Measurements from ENCODE around the gene HES5. TPM values are rescaled to one million over a fixed set of nuclear protein-coding genes. Genes with fewer than 3 reads are reported as not detected.

Gene HES5
- total and polyA plus RNA-seq, 2 donors (not counting 3 experiments of a cell fraction or from before 2014, with no cell fraction given) = 0.07 TPM; not detected in 1

DNA sequence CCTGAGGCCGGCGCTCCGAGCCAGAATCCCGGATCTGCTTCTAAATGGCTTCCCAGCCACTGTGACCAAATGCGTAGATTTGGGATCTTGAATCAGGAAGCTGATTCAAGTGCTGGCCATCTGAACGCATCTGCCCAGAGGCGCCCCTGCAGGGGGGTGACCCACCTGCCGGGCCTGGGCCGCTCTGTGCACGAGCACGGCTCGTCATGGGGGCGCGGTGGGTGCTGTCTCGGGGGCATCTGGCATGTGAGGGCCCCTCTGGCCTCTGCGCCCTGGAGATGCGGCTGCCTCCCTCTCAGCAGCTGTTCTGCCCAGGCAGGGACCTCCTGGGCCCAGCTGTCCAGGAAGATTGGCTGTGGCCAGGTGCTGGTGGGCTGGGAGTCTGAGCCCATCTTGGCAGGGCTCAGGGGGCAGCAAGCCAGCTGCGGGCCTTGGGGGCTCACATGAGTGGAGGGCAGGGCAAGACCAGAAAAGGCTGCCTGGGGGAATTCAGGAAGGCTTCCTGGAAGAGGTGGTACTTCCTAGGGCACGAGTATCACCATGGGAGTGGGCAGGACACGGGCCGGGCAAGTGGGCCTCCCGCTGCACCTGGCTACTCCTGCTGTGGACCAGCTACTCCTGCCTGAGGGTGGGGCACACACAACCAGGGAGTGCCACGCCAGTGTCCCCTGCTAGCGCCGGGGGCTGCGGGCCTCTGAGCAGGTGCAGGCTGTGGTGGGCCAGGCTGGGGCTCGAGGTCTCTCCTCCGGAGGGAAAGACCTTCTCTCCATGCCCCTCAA lies 28.8 kb downstream of the HES5 start:
- FAIRE-seq = no peak
- Histone ChIP-seq H3K9me1 (replicated peaks; ENCODE audit: control insufficient read depth, extremely low read depth, insufficient read depth, low read length) (no peaks in the 10 kb centered on the region), H3K4me2 (ENCODE audit: insufficient read depth, low read length) (no peak overlapping the region), H3K4me3 (replicated peaks in 1 of 3; ENCODE audit: insufficient read depth in 1 of 3, low read depth in 1 of 3, low read length in 3 of 3) (no peak overlapping the region), H2AFZ (ENCODE audit: low read depth, low read length) (no peak overlapping the region), H3K9me3 (replicated peaks; ENCODE audit: control insufficient read depth, insufficient read depth, low read length) (no peaks in the 10 kb centered on the region), H4K20me1 (replicated peaks; ENCODE audit: control insufficient read depth, extremely low read depth, insufficient read depth, low read length) (no peaks in the 10 kb centered on the region), H3K9ac (replicated peaks; ENCODE audit: extremely low read depth, insufficient read depth, low read length) (no peak overlapping the region), H3K27ac (ENCODE audit: insufficient read depth, low read depth, low read length) (no peak overlapping the region), H3K4me1 (ENCODE audit: control insufficient read depth, extremely low read depth, insufficient read depth, low read length) (no peaks in the 10 kb centered on the region), H3K36me3 (ENCODE audit: control insufficient read depth in 2 of 2, extremely low read depth in 1 of 2, insufficient read depth in 2 of 2, low read length in 2 of 2) (no peaks in the 10 kb centered on the region), H3K79me2 (ENCODE audit: control insufficient read depth, insufficient read depth, low read length) (no peaks in the 10 kb centered on the region), H3K27me3 (ENCODE audit: control insufficient read depth in 2 of 2, insufficient read depth in 2 of 2, low read length in 2 of 2) (no peaks in the 10 kb centered on the region)
- dilution Hi-C loops (cut with MboI; ENCODE audit: extremely low pct_ligation_motif_present, low sequenced_read_pairs) = no loop called here
- no TSS peak for BruUV-seq (replicated peaks)
- POLR2A ChIA-PET = no interaction called here
- no peak for DNase-seq (ENCODE audit: low read depth, low spot score)
- intact Hi-C loops (cut with micrococcal nuclease) = no loop called here
- CTCF ChIA-PET = interaction anchor here (1.2 to 1.6 kb wide), 2 partner anchors 8 to 13 kb away, joined by 3 to 4 read pairs; no protein-coding TSS in a partner anchor
- TF ChIP-seq POLR2A (IDR thresholded peaks at IDR 0.05; ENCODE audit: low read depth, low read length) (no peak), JUN (IDR thresholded peaks at IDR 0.05; ENCODE audit: borderline replicate concordance, insufficient read depth, insufficient read length, low read depth) (no peak), FOS (IDR thresholded peaks at IDR 0.05; ENCODE audit: borderline replicate concordance, insufficient read depth, low read length) (no peak), GATA2 (IDR thresholded peaks at IDR 0.05; ENCODE audit: insufficient read depth, insufficient read length, low read depth, low read length) (no peak), EZH2 (IDR thresholded peaks at IDR 0.05; ENCODE audit: borderline replicate concordance, low read depth, low read length, severe bottlenecking) (no peak), MYC (IDR thresholded peaks at IDR 0.05; ENCODE audit: low read depth, low read length) (no peak), POLR2AphosphoS5 (IDR thresholded peaks at IDR 0.05; ENCODE audit: insufficient read depth, low read depth, low read length) (no peak)
- TF ChIP-seq, protein P1, sequence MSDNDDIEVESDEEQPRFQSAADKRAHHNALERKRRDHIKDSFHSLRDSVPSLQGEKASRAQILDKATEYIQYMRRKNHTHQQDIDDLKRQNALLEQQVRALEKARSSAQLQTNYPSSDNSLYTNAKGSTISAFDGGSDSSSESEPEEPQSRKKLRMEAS (IDR thresholded peaks at IDR 0.05; ENCODE audit: insufficient read depth, insufficient read length) = no peak
- TF ChIP-seq, protein P2, sequence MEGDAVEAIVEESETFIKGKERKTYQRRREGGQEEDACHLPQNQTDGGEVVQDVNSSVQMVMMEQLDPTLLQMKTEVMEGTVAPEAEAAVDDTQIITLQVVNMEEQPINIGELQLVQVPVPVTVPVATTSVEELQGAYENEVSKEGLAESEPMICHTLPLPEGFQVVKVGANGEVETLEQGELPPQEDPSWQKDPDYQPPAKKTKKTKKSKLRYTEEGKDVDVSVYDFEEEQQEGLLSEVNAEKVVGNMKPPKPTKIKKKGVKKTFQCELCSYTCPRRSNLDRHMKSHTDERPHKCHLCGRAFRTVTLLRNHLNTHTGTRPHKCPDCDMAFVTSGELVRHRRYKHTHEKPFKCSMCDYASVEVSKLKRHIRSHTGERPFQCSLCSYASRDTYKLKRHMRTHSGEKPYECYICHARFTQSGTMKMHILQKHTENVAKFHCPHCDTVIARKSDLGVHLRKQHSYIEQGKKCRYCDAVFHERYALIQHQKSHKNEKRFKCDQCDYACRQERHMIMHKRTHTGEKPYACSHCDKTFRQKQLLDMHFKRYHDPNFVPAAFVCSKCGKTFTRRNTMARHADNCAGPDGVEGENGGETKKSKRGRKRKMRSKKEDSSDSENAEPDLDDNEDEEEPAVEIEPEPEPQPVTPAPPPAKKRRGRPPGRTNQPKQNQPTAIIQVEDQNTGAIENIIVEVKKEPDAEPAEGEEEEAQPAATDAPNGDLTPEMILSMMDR (IDR thresholded peaks at IDR 0.05; ENCODE audit: extremely low read depth in 1 of 2, insufficient read depth in 1 of 2, low read depth in 1 of 2, low read length in 2 of 2) = no peak

Data from endothelial cell of umbilical vein (primary cell).